GM10847 (cell line): ENCODE results near the gene CAMTA1.

Experiments used
- POLR2A ChIP-seq: IDR thresholded peaks from 2 replicates; pipeline ENCODE4 v1.6.1; 2011; ENCODE audit not compliant: insufficient read length; ENCODE audit errors: extremely low read depth

The CAMTA1 gene

GRCh38 chr1:6819246-6820040 is 34.2 kb downstream of the CAMTA1 start:
- TF ChIP-seq POLR2A, result no peak

DNA sequence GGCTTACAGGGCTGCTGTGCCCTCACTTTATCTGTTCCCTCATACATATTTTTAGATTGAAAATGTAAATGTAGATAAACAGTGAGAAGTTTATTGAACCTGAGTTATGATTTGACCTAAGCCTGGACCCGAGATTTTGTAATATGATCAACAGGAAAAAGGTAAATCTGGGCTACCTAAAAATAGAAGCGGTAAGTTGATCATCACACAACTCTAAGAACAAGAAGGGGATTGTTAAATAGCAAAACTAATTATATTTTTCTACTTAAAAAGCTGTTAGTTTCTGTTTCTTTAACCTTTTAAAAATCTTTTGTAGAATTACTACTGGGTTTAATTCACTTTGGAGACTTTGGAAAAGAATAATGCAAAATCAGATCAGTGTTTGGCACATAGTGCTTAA is 35.6 kb downstream of the CAMTA1 start:
- no peak for TF ChIP-seq POLR2A

GRCh38 chr1:6822530-6823359 is 37.5 kb downstream of the CAMTA1 start:
- TF ChIP-seq POLR2A, result no peak

DNA sequence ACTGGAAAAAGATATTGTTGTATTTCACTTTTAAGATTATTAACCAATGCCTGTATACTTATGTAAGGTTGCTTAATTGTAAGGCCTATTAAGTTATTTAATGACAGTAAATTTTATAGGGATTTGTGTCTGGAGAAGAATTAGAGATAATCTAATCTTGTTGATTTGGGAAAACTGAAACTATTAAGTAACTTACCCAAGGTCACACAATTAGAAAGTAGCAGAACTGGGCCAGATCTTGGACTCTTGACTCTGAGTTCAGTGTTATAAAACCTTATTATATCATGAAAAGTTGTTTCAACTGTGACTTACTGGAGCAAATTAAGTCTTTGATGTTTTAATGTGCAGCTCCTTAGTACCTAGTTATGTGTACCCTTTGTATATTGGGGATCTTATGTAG is 38.5 kb downstream of the CAMTA1 start:
- TF ChIP-seq POLR2A, result no peak

GRCh38 chr1:6824665-6825368 is 39.6 kb downstream of the CAMTA1 start:
- TF ChIP-seq POLR2A, result no peak

GRCh38 chr1:6825828-6826227 is 40.6 kb downstream of the CAMTA1 start:
- no peak for TF ChIP-seq POLR2A

GRCh38 chr1:6827079-6827478 is 41.8 kb downstream of the CAMTA1 start:
- TF ChIP-seq POLR2A, result no peak

DNA sequence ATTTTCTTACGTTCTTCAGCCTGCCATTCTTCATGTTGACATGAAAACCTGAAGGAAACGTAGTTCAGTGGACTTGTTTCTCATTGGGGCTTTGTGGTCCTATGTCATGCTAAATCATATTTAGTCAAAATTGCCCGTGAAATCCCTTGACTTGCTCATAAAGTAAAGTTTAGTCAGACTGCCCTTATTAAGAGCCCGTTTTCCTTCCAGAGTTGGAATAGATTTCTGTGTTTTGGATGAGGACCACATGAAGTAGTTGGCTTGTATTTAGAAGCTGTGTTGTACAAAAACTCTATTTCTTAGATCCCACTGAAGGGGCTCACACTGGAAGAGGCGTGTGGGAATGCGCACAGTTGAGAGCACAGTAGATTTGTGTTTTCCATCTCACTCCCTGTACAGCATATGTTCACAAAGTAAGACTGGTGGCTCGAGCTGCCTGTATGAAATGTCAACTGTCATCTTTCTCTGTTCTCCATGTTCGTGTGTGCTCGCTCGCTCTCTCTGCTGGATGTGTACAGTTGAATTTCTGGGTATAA is 42.4 kb downstream of the CAMTA1 start:
- no peak for TF ChIP-seq POLR2A

- TF ChIP-seq POLR2A, result no peak
Measured at GRCh38 chr1:6831366-6831765, 46.1 kb downstream of the CAMTA1 start.

DNA sequence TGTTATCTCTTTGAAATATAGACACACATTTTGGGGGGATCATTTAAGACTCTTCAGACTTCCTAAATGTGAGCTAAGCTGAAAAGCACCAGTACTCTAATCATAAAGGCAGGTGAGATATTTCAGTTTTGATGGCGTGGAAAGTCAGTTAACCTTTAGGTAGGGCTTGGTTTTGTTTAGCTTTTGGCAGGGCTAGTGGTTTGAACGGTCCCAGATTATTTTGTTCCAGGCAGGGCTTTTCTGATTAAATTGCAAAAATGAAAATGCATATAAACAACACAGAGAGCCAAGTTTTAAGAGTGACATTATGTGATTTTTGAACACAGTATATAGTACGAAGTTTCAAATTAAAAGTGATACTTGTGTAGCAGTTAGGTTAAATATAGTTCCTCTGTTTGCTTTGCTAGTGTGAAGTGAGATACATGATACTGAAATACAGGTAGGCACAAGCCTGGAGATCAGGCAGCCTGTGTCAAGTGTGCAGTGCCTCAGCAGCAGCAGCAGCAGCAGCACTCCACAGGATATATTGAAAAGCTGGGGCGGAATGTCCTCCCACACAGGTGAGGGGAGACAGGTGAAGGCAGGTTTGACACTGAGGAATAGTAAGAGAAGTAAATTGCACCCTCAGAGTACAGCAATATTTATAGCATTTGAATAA is 47.4 kb downstream of the CAMTA1 start:
- TF ChIP-seq POLR2A, result no peak

DNA sequence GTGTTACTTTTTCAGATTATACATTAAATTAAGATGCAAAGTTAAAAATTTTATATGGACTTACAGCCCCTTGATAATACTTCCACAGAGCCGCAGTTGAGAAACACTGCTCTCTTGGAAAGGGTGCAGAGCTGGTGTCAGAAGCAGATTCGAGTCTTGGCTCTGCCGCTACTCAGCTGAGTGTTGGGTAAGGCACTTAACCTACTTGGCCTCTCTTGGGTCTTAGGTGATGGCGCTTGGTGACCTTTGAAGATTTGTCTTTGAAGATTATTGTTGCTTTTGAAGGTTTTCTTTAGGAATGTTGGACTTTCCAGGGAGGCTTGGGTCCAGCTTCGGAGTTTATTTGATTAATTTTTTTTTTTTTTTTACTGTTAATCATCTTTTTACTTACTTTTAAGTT is 48.5 kb downstream of the CAMTA1 start:
- no peak for TF ChIP-seq POLR2A

- TF ChIP-seq POLR2A, result no peak
Measured at GRCh38 chr1:6834366-6834765, 49.1 kb downstream of the CAMTA1 start.

DNA sequence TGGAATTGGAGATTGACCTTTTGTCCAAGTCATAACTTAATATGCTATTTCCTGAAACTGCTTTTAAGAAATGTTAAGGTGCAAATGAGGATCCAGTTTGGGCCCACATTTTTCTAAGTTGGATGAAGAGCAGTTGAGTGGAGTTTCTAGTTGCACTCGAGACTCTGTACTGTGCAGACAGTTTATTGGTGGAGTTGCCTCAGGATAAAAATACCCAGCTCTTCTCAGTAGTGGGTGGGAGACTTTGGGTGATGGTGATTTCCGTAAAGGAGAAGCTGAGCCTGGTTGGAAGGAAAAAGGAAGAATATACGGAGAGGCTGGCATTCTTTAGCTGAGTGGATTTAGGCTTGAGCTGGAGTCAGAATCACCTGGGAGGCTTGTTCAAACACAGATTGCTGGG is 49.9 kb downstream of the CAMTA1 start:
- TF ChIP-seq POLR2A, result no peak

DNA sequence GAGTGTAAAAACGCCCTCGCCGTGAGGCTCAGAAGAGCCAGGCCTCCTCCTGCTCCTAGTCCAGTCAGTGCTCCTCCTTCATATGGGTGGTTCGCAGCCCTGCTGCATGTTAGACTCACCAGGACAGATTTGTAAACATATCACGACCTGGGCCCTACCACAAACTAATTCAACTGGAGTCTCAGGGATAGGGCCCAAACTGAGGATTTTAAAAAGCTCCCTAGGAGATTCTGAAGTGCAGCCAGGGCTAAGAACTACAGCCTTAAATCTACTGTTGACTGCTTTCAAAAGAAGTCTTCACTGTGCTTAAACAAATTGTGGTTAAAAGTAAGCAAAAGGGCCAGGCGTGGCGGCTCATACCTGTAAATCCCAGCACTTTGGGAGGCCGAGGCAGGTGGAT is 57.0 kb downstream of the CAMTA1 start:
- TF ChIP-seq POLR2A, result no peak

GRCh38 chr1:6848816-6849215 is 63.6 kb downstream of the CAMTA1 start:
- TF ChIP-seq POLR2A, result no peak
